NT2/D1 (cell line): ENCODE results near the gene GCN1.

Experiments used
- SUZ12 ChIP-seq: IDR thresholded peaks from 2 replicates; pipeline ENCODE4 v1.6.1; 2011; ENCODE audit not compliant: insufficient read length, insufficient read depth; ENCODE audit errors: extremely low read depth
- YY1 ChIP-seq: IDR thresholded peaks from 2 replicates; pipeline ENCODE4 v1.6.1; 2011; ENCODE audit not compliant: insufficient read length, insufficient read depth

DNA sequence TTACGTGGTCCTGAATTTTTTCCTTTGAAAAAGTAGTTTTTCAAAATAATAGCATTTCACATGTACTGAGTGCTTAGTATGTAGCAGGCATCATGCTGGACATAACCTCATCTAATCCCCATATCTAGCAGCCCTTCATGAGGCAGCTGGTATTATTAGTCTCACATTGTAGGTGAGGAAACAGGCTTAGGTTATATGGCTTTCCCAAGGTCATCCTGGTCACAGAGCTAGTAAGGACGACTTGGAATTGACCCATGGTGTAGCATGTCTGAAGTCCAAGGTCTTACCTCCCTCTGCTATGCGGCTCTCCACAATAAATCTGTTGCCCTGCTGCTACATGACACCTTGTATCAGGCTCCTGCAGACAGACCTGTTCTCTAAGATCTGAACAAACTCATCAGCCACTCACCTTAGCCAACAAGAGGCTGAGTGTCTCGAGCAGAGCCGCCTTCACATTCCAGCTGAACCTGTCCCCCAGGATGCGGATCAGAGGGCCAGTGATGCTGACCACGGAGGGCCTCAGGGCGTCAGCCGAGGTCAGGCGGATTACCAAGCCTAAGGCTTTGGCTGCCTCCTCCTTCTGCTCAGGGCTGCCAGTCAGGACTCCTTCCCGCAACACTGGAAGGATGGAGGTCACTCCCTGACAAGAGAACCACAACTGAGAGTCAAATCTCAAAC, 58.3 kb downstream of the GCN1 start:
- TF ChIP-seq YY1 = no peak
- TF ChIP-seq SUZ12 = no peak
